ENCODE results near the gene ADAMTS19.

Gene ADAMTS19

DNA sequence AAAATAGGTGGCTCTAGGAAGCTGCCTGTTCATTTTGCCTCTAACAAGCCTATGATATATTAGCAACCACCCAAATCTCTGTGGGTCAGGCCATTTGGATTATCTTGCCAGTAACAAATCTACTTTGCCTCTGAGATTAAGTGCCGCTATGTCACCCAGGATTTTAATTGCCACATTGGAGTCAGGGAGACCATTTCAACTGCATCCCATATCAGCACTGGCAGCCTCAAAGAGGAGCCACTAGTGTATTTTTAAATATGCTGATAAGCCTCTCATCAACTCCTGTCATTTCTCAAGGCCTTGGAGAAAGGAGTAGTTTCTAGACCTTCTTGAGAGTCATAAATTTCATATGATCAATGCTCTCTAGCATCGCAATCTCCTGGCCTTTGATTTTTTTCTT lies 12.1 kb upstream of the ADAMTS19 start:
- H3K4me1 Mint-ChIP-seq (ENCODE audit: low read depth): no peaks in the 10 kb centered on the region
- no peaks in the 10 kb centered on the region for H3K36me3 Mint-ChIP-seq (ENCODE audit: low read depth)
- no peaks in the 10 kb centered on the region for H3K27me3 Mint-ChIP-seq
- intact Hi-C loops (cut with micrococcal nuclease): no loop called here
- no peak overlapping the region for H3K27ac Mint-ChIP-seq
- H3K4me3 Mint-ChIP-seq: no peak overlapping the region
- H3K9me3 Mint-ChIP-seq: peaks cover 11% of the 10 kb centered on the region

DNA sequence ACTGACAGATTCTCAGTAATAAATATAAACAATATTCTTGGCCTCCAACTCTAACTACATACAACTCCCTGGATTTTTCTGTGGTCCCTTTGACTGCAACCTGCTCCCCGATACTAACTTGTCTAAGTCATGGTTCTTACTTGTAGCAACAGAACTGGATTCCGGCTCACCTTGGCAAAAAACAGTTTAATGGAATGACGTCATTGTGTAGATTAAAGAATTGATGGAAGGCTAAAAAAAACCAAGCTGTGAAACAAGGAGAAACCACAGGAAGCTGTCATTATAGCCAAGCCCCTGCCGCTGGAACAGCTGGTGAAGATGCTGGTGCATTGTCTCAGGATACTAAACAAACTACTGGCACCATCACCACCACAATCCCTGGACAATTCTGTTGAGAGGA lies 11.4 kb upstream of the ADAMTS19 start:
- no peaks in the 10 kb centered on the region for H3K4me1 Mint-ChIP-seq (ENCODE audit: low read depth)
- no peaks in the 10 kb centered on the region for H3K36me3 Mint-ChIP-seq (ENCODE audit: low read depth)
- no peaks in the 10 kb centered on the region for H3K27me3 Mint-ChIP-seq
- peaks cover 11% of the 10 kb centered on the region for H3K9me3 Mint-ChIP-seq
- no peak overlapping the region for H3K27ac Mint-ChIP-seq
- no peak overlapping the region for H3K4me3 Mint-ChIP-seq
- intact Hi-C loops (cut with micrococcal nuclease): no loop called here

DNA sequence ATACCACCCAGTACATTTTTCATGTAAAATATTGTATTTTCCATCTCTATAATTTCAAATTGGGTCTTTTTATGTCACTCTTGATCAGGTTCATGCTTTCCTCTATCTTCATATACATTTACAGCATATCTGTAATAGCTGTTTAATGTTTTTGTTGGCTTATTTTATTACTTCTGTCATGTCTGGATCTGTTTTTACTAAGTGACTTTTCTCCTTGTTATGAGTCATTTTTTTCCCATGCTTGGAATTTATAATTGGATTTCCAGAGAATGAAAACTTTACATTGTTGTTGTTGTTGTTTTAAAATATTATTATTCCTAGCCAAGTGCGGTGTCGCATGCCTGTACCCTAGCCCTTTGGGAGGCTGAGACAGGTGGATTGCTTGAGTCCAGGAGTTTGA lies 5.6 kb upstream of the ADAMTS19 start:
- intact Hi-C loops (cut with micrococcal nuclease): no loop called here
- Mint-ChIP-seq H3K27me3 (peaks cover 16% of the 10 kb centered on the region), H3K4me1 (ENCODE audit: low read depth) (no peaks in the 10 kb centered on the region), H3K4me3 (no peak overlapping the region), H3K9me3 (no peaks in the 10 kb centered on the region), H3K27ac (no peak overlapping the region), H3K36me3 (ENCODE audit: low read depth) (no peaks in the 10 kb centered on the region)

DNA sequence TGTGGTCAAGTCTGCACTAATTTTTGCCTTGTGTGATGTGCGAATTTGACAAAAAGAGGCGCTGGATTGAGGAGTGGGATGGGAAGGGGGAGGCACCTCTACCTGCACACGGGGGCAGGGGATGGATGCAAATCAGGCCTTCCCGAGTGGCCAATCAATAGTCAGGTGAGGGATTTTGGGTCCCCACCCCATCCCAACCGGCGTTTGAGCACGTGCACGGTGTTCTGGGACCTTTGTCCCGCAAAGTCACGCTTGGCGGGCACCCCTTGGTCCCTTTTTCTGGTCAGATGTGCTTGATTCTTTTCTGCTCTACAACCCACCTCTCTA lies 685 bp upstream of the ADAMTS19 start:
- Mint-ChIP-seq H3K9me3 (no peaks in the 10 kb centered on the region), H3K27ac (no peak overlapping the region), H3K4me3 (no peak overlapping the region), H3K4me1 (ENCODE audit: low read depth) (no peaks in the 10 kb centered on the region), H3K27me3 (peaks cover 47% of the 10 kb centered on the region), H3K36me3 (ENCODE audit: low read depth) (no peaks in the 10 kb centered on the region)
- intact Hi-C loops (cut with micrococcal nuclease): no loop called here

DNA sequence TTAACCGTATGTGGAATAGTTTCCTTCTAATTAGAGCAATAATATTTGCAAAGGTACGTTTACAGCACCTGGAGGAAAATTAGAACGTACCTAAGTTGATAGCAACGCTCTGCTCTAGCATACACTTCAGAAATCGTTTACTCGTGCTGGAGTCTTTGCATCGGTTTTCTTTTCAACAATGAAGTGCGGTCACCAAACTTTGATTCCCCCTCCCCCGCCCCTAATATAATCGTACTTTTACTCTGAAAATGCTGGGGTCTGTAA lies 506 bp downstream of the ADAMTS19 start:
- Mint-ChIP-seq H3K27ac (no peak overlapping the region), H3K27me3 (peaks cover 47% of the 10 kb centered on the region), H3K4me3 (no peak overlapping the region), H3K9me3 (no peaks in the 10 kb centered on the region), H3K4me1 (ENCODE audit: low read depth) (no peaks in the 10 kb centered on the region), H3K36me3 (ENCODE audit: low read depth) (no peaks in the 10 kb centered on the region)
- intact Hi-C loops (cut with micrococcal nuclease): no loop called here

DNA sequence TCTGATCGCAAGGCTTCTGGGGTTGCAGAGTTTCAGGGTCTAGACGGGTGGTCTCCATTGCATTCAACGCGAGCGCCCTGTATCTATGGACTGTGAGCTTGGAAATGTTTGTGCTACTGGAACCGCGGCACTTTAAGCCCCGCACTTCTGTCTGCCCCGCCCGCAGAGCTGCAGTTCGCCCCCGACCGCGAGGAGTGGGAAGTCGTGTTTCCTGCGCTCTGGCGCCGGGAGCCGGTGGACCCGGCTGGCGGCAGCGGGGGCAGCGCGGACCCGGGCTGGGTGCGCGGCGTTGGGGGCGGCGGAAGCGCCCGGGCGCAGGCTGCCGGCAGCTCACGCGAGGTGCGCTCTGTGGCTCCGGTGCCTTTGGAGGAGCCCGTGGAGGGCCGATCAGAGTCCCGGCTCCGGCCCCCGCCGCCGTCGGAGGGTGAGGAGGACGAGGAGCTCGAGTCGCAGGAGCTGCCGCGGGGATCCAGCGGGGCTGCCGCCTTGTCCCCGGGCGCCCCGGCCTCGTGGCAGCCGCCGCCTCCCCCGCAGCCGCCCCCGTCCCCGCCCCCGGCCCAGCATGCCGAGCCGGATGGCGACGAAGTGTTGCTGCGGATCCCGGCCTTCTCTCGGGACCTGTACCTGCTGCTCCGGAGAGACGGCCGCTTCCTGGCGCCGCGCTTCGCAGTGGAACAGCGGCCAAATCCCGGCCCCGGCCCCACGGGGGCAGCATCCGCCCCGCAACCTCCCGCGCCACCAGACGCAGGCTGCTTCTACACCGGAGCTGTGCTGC lies 1.0 kb downstream of the ADAMTS19 start:
- no peaks in the 10 kb centered on the region for H3K9me3 Mint-ChIP-seq
- intact Hi-C loops (cut with micrococcal nuclease): no loop called here
- H3K27me3 Mint-ChIP-seq: peaks cover 47% of the 10 kb centered on the region
- H3K27ac Mint-ChIP-seq: no peak overlapping the region
- no peak overlapping the region for H3K4me3 Mint-ChIP-seq
- no peaks in the 10 kb centered on the region for H3K4me1 Mint-ChIP-seq (ENCODE audit: low read depth)
- no peaks in the 10 kb centered on the region for H3K36me3 Mint-ChIP-seq (ENCODE audit: low read depth)

DNA sequence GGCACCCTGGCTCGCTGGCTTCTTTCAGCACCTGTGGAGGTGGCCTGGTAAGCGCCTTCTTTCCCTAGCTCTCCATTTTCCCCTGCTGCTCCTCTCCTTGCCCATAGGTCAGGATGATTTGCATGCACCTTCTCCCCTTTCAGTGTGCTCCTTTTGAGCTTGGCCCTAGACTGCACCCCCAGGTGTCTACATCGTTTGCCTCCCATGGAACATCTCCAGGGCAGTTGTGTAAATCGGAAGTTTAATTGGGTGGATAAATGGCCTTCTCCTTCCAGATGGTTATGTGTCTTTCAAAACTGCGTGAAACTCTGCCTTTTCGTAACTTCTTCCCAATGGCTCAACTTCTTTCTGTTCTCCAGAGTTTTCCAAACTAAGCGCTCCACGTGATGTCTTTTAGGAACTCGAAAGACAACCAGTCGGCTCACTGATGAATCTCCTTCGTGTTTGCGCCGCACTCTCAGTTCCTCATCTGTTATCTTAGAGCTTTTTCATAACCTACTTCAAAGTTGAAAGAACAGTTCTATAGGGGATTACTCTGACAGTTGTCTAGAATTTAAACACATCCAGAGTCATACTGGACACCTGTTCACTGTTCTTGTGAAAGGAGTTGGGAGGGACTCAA lies 1.7 kb downstream of the ADAMTS19 start:
- H3K4me3 Mint-ChIP-seq: no peak overlapping the region
- intact Hi-C loops (cut with micrococcal nuclease): no loop called here
- H3K27ac Mint-ChIP-seq: no peak overlapping the region
- peaks cover 47% of the 10 kb centered on the region for H3K27me3 Mint-ChIP-seq
- H3K36me3 Mint-ChIP-seq (ENCODE audit: low read depth): no peaks in the 10 kb centered on the region
- H3K4me1 Mint-ChIP-seq (ENCODE audit: low read depth): no peaks in the 10 kb centered on the region
- H3K9me3 Mint-ChIP-seq: no peaks in the 10 kb centered on the region

DNA sequence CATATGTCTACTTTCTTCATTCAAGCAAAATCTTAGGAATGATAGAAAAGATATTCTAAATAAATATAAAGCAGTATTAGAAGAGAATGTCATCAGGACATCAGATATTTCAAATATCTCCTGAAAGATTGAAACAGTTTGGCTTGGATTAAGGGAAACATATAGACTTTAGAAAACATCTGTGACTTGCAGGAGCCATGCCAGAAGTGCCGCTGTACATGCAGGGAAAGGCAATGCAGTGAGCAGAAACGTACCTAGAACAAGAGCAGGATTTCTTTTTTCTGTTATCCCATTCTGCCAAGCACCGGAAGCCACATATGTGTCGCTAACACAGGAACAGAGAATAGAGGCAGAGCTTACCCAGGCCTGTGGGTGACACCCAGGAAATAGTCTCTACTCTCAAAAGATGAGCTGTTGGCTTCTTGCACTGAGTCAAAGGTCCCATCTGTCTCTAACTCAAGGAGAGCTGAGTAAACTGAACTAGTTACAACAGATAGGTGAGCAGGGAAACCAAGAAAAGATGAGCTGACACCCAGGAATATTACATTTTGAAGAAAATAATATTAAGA lies 5.8 kb downstream of the ADAMTS19 start:
- Mint-ChIP-seq H3K27me3 (peaks cover 19% of the 10 kb centered on the region), H3K9me3 (no peaks in the 10 kb centered on the region), H3K4me3 (no peak overlapping the region), H3K36me3 (ENCODE audit: low read depth) (no peaks in the 10 kb centered on the region), H3K4me1 (ENCODE audit: low read depth) (no peaks in the 10 kb centered on the region), H3K27ac (no peak overlapping the region)
- intact Hi-C loops (cut with micrococcal nuclease): no loop called here

DNA sequence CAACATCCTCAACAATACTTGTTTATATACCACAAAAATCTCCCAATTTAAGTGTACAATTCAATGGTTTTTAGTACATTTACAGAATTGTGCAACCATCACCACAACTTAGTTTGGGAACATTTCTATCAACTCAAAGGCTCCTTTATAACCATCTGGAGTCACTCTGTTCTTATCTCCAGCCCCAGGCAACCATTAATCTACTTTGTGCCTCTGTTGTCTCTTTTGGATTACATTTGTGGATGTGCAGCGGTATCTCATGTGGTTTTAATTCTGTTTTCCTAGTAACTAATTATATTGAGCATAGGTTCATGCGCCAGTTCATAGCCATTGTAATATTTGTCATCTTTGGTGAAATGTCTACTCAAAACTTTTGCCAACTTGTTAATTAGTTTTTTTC lies 14.4 kb downstream of the ADAMTS19 start:
- Mint-ChIP-seq H3K4me3 (no peak overlapping the region), H3K4me1 (ENCODE audit: low read depth) (no peaks in the 10 kb centered on the region), H3K36me3 (ENCODE audit: low read depth) (no peaks in the 10 kb centered on the region), H3K27me3 (no peaks in the 10 kb centered on the region), H3K27ac (no peak overlapping the region), H3K9me3 (no peaks in the 10 kb centered on the region)
- intact Hi-C loops (cut with micrococcal nuclease): no loop called here

DNA sequence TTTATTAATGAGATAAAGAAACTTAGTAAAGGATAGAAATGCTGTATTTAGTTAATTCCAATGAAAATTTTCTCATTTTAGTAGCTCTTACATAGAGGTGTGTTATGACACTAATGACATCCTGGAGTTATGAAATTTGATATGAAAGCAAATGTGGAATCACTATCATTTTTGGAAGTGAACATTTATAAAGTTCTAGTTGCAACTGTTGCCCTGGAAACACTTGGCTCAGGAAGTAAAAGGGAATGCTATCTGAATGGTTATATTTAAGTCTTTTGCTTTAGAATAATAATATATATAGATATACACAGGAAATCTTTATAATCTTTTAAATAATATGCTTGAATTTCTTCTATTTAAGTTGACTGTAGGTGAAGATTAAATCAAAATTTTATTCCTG lies 16.7 kb downstream of the ADAMTS19 start:
- H3K27ac Mint-ChIP-seq: no peak overlapping the region
- H3K36me3 Mint-ChIP-seq (ENCODE audit: low read depth): no peaks in the 10 kb centered on the region
- H3K9me3 Mint-ChIP-seq: no peaks in the 10 kb centered on the region
- no peak overlapping the region for H3K4me3 Mint-ChIP-seq
- no peaks in the 10 kb centered on the region for H3K27me3 Mint-ChIP-seq
- H3K4me1 Mint-ChIP-seq (ENCODE audit: low read depth): no peaks in the 10 kb centered on the region
- intact Hi-C loops (cut with micrococcal nuclease): no loop called here

DNA sequence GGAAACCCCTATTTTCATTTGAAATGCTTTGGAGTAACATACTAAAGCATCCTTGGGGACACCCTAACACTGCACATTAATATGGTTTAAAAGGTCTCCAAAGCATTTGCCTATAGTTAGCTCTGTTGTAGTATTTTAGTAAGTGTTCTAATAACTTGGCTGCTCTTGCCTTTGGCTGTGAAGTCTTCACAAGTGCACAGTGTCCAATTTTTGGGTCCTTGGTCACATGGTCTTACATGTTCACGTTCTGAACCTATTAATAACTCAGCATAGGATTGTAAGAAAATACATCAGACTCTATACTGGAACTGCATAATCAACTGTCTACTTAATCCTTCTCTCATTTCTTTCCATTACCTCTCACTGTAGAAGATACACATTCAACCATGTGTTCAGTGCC lies 17.4 kb downstream of the ADAMTS19 start:
- Mint-ChIP-seq H3K4me1 (ENCODE audit: low read depth) (no peaks in the 10 kb centered on the region), H3K27me3 (no peaks in the 10 kb centered on the region), H3K27ac (no peak overlapping the region), H3K4me3 (no peak overlapping the region), H3K36me3 (ENCODE audit: low read depth) (no peaks in the 10 kb centered on the region), H3K9me3 (no peaks in the 10 kb centered on the region)
- intact Hi-C loops (cut with micrococcal nuclease): no loop called here

DNA sequence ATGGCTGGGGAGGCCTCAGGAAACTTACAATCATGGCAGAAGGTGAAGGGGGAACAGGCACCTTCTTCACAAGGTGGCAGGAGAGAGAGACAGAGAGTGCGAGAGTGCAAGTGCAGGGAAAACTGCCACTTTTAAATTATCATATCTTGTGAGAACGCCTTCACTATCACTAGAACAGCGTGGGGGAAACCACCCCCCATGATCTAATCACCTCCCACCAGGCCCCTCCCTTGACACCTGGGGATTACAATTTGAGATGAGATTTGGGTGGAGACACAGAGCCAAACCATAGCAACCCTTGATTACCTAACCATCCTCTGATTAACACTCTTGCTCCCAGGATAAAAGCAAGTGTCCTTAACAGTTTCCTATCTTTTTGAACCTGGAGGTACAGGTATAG lies 21.1 kb downstream of the ADAMTS19 start:
- no peaks in the 10 kb centered on the region for H3K36me3 Mint-ChIP-seq (ENCODE audit: low read depth)
- H3K27me3 Mint-ChIP-seq: no peaks in the 10 kb centered on the region
- H3K9me3 Mint-ChIP-seq: no peaks in the 10 kb centered on the region
- no peak overlapping the region for H3K4me3 Mint-ChIP-seq
- no peak overlapping the region for H3K27ac Mint-ChIP-seq
- intact Hi-C loops (cut with micrococcal nuclease): no loop called here
- no peaks in the 10 kb centered on the region for H3K4me1 Mint-ChIP-seq (ENCODE audit: low read depth)

DNA sequence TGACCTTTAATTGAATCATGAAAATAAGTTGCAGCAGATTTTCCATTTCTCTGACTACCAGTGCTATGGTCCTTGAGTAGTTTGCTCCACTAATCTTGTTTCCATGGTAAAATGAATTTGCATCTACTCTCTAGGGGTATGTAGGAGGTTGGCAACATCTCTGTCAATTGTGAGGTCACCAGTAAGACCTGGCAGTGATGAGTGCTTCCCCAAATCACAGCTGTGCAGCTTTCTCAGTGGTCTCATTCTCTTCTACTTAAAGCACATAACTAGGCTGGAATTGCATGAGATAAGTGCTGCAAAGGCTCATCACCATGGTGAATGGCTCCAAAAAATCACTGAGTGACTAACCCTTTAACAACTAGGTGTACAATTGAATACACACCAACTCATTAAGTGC lies 36.3 kb downstream of the ADAMTS19 start:
- Mint-ChIP-seq H3K27ac (no peak overlapping the region), H3K4me3 (no peak overlapping the region), H3K36me3 (ENCODE audit: low read depth) (no peaks in the 10 kb centered on the region), H3K9me3 (peaks cover 5% of the 10 kb centered on the region), H3K27me3 (no peaks in the 10 kb centered on the region), H3K4me1 (ENCODE audit: low read depth) (no peaks in the 10 kb centered on the region)
- intact Hi-C loops (cut with micrococcal nuclease): no loop called here

DNA sequence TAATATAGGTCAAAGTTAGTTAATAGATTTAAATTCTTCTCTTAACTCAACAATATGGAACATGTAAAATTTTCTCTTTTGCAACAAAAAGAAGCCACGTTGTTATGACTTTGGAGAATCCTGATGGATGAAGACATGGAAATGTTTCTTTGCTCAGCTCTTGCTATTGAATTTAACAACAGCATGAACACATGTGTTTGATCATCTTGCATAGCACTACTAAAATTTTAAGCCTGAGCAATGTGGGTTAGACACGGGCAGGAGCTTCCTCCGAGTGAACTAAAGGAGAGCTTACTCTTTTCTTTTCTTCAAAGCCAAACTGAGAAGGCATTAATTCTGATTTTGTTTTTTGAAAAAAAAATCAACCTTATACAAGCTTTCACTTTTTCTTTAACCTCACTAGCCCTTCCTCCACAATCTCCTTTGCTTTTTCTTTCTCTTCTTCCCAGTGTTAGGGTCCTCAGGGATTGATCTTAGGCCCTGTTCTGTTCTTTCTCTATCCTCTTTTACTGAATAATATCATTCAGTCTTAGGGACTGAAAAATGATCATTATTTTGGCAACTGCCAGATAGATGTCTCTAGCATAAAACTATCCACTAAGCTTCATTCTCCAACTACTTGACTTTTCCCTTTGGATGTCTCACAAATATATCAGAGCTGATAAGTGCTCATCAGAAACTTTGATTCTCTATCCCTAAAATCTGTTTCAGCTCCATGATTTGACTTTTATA lies 36.9 kb downstream of the ADAMTS19 start:
- Mint-ChIP-seq H3K27me3 (no peaks in the 10 kb centered on the region), H3K36me3 (ENCODE audit: low read depth) (no peaks in the 10 kb centered on the region), H3K4me1 (ENCODE audit: low read depth) (no peaks in the 10 kb centered on the region), H3K4me3 (no peak overlapping the region), H3K9me3 (peaks cover 5% of the 10 kb centered on the region), H3K27ac (no peak overlapping the region)
- intact Hi-C loops (cut with micrococcal nuclease): no loop called here

Measured in dendritic cell treated with granulocyte-macrophage colony-stimulating factor and Interleukin-4, amounts not matched to agents 40 ng/mL and 50 ng/mL, for 4 days (primary cell).